MM.1S (cell line): Measurements from ENCODE around the gene ZSCAN29.

Experiments
- CTCF ChIP-seq: fragments of 300-600 bp; sonication (generic); IDR thresholded peaks from 2 replicates; pipeline ENCODE4 v1.5.1; 2016; ENCODE audit warnings: antibody characterized with exemption, low read length, mixed read lengths
- EZH2 ChIP-seq: fragments of 300-600 bp; sonication (generic); optimal IDR thresholded peaks from 2 replicates; pipeline ENCODE3; 2017; ENCODE audit warnings: low read depth, mild to moderate bottlenecking, antibody characterized with exemption, low read length, mixed read lengths
- EZH2phosphoT487 ChIP-seq: fragments of 300-600 bp; sonication (generic); IDR thresholded peaks from 2 replicates; pipeline ENCODE4 v1.6.1; 2018; ENCODE audit warnings: antibody characterized with exemption, low read length

DNA sequence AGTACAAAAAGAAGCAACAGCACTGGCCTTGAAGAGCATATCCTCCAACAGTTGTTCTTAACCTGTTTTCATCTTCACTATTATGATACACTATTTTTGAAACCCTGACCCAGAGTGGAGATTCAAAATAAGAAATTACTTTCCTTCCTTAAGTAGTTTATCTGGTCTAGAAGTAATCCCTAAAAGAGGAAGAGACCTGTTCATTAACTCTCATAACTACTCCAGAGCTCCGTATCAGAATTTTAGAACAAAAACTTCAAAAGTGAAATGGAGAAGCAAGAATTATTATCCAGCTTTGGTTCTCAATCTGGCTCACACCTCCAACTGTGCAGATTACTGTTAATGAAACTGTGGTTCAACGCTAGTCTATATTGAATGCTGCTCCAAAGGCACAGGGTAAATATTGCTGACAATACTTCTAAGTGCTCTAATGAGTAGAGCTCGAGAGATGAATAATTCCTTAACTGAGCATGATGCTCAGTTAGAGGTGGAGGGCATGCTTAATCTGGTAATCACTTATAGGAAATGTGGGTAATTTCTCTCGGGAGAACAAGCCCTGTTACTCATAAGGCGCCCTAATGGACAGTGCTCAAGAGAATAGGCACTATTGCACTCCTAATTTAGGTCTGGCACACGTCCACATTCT, 45.7 kb downstream of the ZSCAN29 start:
- TF ChIP-seq CTCF (no peak), EZH2 (no peak), EZH2phosphoT487 (no peak)
